Stimulated activated naive CD8-positive, alpha-beta T cell treated with anti-CD3 and anti-CD28 coated beads, Interleukin-15, Interleukin-2, amounts not matched to agents 100 U/mL and 50 U/mL, for 24 hours (primary cell): Measurements from ENCODE around the gene KCTD10.
A peak's percentile ranks its signal among the peaks of the same experiment; 100 is the strongest.
"Not testable (repeated sequence)": the region's sequence is repeated elsewhere in the genome, so short reads cannot be mapped to it uniquely, and the experiment has no call there.

Experiments
- ATAC-seq: fragments of 150-1000 bp; cut with Tn5 transposase; one replicate; pipeline ENCODE4 v1.10.0; 2021
- DNase-seq: peaks from one replicate; pipeline ENCODE4 v3.0.0; 2021

Gene KCTD10

DNA sequence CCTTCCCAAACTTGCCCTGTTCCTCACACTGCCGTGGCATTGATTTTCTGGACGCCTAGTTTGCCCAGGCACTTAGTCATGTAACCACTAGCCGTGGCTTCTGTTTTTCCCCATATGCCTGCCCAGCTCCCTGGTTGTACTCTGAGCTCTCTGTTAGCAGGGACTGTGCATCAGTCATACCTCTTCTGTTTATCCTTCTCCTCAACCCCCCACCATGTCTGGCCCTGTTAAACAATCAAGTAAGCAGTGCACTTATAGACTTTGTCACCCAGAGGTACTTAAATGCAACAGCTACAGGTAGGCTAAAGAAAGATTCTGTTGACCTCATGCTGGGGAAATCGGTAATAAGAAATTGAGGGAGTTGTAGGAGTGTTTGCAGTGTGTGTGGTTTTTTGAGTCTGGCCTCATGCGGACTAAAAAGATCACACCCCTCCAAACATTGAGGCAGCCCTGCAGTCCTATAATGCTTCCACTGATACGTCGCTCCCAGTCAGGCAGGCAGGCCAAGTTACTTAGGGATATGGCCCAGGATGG lies 17.3 kb upstream of the KCTD10 start:
- DNase-seq (no peak), ATAC-seq (no peak)

DNA sequence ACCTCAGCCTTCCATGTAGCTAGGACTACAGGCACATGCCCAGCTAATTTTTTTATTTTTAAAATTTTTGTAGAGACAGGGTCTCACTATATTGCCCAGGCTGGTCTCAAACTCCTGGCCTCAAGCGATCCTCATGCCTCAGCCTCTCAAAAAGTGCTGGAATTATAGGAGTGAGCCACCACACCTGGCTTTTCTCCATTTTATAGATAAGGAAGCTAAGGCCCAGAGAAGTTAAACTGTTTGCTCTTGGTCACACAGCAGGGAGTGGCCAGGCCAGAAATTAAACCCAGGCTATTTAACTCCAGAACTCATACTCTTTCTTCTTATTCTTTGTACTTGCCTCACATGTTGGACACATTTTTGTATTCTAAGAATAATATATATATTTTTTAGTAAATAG lies 16.8 kb upstream of the KCTD10 start:
- no peak for ATAC-seq

DNA sequence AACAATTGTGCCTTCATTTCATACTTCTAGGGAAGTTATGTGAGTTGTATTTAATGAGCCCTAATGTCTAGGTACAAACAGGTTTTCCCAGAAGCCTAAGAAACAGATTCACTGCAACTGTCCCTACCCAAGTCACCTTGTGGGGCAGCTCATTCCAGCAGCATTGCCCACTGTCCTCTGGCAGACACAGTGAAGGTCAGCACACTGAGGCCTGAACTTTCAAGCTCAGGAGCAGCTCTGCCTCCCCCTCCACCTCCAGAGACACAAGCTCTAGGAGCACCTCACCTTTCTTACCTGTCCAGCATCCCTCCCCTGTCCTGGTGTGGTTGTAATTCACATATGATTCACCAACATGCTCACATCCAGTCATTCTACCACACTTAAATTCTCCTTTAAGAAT lies 16.0 kb upstream of the KCTD10 start:
- no peak for DNase-seq
- no peak for ATAC-seq

More for the DNA sequence above, 16.8 kb upstream of the KCTD10 start:
- DNase-seq: no peak

DNA sequence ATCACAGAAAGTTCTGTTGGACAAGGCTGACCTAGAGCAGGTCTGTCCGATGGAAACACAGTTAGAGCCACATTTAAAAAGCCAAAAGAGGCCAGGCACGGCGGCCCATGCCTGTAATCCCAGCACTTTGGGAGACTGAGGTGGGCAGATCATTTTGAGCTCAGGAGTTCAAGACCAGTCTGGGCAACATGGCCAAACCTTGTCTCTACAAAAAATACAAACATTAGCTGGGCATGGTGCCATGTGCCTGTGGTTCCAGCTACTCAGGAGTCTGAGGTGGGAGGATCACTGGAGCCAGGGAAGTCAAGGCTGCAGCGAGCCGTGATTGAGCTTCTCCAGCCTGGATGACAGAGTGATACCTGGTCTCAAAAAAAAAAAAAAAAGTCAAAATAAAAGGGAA lies 15.3 kb upstream of the KCTD10 start:
- ATAC-seq (no peak), DNase-seq (no peak)

DNA sequence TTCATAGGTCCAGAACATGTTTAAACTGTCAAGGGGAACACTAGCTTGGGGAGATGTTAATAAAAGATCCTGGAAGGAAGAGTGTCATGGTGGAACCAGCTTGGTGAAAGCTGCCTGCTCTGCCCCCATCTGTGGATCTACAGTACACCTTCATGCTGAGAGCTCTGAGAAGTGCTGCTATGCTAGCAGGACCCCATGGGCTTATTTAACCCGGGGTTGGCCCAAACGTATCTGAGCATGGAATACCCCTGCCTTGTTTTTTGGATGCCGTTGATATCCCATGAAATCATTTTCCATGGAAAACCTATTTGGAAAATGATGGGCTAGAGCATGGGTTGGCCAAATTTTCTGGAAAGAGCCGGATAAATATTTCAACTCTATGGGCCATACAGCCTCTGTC lies 14.6 kb upstream of the KCTD10 start:
- DNase-seq (no peak), ATAC-seq (no peak)

DNA sequence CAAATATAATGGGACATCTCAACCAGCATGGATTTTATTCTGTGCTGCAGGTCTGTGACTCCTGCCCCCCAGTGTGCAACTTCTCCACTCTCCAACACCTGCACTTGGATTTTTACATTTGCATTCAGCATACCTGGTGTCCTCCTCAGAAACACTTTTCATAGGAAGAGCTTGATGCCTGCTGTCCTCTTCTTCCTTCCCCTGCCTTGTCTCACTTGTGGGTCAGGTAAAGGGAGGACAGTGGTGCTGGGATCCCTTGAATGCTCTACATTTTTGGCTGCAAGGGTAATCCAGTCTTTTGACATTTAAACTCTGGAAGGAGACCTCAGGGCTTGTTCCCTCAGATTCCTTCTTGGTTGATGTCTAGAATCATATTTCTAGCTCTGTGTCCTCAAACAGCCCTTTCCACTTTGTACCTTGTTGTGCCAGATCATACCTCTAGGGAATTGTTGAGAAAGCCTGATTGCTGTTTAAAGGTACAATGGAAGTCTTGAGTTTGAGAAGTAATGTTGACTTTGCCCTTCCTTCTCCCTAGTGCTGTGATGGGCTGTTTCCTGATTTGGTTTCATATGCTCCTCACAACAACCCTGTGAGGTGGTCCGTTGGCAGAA lies 13.0 kb upstream of the KCTD10 start:
- no peak for DNase-seq

DNA sequence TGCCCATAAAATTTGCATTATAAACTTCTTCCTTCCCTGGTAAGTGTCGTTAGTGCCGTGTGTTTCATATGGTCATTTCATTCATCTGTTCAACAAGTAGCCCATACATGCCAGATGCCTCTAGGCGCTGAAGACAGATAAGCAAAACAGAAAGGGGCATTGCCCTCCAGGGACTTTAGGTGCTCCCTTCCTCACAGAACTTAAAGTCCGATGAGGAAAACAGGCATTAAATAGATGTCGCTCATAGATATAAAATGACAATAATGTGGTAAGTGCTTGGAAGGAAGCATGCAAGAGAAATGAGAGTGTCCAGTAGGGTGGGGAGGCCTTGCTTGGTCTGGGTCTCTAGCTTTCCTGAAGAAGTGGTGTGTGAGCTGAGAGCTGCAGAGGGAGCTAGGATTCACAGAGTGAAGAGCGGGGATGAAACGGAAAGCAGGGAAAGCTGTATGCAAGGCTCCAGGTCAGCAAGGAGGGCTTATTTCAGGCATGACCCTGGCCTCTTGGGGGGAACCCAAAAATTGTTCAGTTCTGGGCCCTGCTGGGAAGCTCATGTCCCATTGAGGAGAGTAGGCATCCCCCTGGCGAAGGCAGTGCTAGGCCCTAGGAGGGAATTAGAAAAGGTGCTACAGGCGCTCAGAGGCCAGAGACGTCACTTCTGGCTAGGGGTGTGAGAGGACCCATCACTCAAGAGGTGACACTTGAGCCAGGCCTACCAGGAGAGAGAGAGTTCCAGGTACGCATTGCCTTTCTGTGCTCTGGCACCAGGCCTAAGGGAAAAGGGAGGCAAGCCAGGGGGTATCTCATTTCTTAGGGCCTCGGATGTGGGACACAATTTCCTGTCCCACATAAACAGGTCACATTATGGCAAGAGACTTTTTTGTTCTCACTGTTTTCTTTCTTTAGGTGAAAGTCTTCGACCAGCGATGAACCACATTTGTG lies 12.2 kb upstream of the KCTD10 start:
- DNase-seq: no peak
- ATAC-seq: no peak

More for the DNA sequence above, 13.0 kb upstream of the KCTD10 start:
- no peak for ATAC-seq

DNA sequence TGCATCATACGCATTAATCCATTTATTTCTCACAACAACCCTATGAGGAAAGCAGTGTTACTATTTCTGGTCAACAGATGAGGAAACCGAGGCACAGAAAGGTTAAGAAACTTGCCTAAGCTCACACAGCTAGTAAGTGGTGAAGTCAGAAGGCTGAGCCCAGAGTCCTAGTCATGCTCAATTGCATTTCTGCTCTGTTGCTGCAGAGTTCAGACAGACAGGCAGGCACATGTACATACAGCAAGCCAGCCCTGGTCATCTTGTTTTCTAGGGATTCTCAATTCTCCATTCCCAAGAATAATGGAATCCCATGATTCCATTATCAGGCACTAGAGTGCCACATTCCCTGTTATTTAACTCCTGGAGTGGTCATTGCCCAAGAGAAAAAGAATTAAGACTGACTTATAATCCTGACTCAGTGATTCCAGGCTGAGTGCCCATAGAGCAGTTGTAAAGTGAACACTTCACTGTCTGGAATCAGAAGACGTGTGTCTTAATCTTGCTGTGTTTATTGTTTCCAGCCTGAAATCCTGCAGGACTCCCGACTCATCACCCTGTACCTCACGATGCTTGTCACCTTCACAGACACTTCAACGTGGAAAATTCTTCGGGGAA lies 11.1 kb upstream of the KCTD10 start:
- ATAC-seq (no peak), DNase-seq (no peak)

DNA sequence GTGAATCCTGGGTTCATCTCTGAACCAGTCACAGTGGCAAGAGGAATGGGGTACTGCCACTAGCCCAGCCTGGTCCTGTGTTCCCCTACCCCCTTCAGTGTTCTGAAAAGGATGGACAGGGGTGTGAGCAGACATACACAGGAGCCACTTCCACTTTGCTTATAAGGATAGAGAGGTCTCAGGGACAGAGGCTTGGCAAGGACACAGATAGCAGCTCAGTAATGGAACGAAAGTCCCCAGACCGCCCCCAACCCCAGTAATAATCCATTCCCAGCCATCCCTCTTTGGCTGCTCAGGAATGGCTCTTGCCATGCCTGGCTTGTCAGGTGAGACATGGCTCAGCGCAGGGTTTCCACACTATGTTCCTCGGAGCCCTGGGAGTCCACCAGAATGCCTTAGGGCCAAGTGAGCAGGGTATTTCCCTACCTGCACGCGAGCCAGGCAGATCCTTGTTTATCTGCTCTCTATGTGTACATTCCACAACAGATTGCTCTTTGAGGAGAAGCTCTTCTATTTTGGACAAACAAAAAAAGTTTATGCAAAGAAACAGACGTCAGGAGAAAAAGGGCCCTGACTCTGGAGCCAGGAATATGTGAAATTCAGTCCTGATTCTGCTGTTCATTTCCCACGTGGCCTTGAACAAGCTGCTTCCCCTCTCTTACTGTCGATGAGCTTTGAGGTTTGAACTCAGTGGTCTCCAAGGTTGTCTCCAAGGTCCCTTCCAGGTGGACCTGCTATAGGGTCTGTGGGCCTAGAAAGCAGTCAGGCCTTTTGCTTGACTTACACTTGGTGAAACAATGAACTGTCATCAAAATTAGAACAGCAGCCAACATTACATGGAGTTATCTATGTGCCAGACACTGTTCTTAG lies 10.3 kb upstream of the KCTD10 start:
- no peak for ATAC-seq
- no peak for DNase-seq

DNA sequence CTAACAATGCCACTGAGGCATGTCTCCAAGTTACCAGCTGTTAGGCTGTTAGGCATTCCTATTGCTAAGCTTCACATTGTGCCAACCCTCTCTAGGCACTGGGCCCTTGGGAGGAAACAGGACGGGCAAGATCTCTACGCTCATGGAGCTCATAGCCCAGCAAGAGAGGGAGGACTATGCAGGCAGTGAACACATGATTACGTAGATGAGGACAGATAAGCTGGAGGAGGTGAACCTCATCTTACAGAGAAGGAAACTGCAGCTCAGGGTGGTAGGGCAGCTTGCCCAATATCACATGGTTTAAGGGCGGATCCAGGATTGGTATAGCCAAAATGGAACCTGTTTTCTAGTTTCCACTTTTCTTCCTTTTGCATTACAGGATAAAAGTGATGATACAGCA lies 8.1 kb upstream of the KCTD10 start:
- no peak for ATAC-seq
- DNase-seq: no peak

DNA sequence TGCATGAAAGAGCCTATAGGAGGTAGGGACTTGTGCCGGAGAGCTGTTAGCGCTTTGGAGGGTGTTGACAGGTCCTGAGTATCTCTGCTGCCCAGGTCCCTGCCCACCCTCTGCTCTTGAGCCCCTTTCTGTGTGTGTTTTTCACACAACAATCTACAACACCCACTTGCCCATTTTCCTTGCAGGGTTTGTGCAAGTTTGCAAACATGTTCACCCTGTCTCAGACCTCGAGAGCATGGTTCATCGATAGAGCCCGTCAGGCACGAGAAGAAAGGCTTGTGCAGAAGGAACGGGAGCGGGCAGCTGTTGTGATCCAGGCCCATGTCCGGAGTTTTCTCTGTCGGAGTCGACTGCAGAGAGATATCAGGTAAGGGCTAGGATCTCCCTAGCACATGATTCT lies 6.2 kb upstream of the KCTD10 start:
- ATAC-seq (no peak), DNase-seq (no peak)

DNA sequence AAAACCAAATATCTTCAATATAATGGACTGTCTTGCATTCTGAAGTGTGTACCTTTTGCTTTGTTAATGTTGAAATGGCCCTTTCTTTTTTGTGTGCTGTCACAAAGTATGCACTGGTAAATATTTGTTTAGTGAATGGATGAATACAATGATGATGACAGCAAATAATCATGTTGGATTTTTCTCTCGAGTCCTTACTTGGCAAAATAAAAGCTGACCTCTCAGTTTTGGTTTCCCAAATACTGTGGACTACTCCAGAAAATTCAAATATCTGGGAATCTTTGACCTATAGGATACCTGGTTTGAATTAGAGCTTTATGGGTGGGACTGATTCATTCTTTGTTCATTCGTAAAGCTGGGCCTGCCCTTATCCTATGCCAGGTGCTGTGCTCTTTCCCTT lies 5.8 kb upstream of the KCTD10 start:
- ATAC-seq: no peak
- DNase-seq: no peak

DNA sequence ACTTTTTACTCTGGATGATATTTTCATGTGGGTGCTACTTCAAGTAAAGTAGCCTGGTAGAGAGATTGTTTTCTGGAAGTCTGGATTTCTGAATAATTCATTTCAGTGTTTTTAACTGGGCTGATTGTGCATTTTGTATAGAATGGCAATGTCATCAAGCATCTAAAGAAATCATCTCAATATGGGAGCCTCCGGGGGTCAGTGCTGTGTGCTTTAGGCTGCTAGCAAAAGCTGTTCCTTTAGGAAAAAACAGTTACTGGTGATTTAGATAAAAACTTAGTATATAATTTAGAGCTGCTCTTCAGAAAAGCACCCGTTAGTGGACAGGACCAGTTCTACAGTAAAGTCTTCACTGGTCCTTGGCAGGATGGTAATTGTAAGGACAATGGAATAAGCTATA lies 5.4 kb upstream of the KCTD10 start:
- DNase-seq: no peak
- ATAC-seq: no peak

DNA sequence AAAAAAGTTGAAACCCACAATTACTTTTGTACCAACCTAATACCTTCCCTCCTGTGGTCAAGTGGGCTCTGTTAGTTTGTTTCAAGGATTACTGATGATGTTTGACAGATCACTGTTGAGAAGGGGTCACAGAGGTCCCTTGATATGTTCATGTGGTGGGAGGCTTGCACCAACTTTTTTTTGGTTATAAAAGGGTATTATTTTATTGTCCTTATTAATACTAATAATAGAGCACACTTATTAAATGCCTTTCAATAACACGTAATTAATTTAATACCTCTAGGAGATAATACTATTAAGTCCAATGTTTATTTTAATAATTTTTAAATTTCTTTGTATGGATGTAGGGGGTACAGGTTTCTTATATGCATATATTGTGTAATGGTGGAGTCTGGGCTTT lies 4.8 kb upstream of the KCTD10 start:
- no peak for DNase-seq
- no peak for ATAC-seq

DNA sequence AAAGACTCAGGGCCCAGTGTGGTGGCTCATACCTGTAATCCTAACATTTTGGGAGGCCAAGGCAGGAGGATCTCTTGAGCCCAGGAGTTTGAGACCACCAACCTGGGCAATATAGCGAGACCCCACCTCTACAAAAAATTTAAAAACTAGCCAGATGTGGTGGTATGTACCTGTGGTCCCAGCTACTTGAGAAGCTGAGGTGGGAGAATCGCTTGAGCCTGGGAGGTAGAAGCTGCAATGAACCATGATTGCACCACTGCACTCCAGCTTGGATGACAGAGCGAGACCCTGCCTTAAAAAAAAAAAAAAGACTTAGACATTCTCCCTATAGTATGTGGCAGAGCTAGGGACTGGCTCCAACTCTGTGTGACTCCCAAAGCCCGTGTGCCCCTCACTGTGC lies 3.3 kb upstream of the KCTD10 start:
- DNase-seq (no peak), ATAC-seq (no peak)

DNA sequence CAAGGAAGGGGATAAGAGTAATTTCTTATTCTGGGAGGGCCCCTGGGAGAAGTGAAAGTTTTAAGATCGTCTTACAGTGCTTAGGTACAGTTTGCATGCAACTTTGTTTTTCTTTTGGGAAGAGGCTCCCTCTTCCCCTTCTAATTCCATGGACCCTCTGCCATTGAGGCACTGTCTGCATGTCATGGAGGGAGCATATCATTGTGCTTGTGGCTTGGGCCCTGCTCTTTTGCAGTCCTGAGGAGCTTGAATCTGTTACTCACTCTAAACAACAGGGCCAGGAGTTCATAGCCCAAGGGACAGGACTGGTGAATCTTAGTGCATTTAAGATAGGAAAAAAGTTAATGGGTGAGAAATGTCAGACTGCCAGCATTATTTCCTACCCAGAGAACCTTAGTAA lies 2.7 kb upstream of the KCTD10 start:
- ATAC-seq: no peak
- no peak for DNase-seq

DNA sequence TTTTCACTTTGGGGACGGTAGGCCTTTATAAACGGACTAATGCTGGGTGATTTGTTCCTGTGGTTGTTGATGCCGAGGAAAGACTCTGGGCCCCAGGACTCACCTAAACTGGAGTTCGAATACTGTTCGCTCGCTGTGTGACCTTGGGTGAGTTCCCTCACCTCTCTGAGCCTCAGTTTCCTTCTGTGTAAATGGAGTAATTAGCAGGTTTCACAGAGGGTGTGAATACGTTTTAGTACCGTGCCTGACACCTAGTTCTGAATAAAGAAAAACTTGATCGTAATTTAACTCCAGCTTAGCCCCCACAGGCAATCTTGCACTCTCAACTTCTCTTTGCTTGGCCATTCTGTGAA lies 839 bp upstream of the KCTD10 start:
- no peak for DNase-seq
- no peak for ATAC-seq

DNA sequence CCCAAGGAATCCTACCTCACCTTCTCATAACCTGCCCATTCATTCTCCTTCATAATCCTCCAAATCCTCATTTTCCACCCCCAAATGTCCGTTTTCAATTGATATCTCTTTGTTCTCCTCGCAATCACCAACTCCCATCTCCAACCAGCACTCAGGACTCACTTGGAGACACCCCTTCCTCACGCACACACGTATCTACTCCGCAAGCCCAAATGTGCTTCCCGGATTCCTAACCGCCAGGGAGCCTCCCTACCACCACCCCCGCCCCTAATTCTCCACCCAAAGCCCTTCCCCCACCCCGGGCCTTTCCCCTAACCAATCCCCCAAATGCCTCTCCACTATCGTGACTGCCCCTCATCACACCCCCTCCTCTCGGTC lies 304 bp downstream of the KCTD10 start:
- ATAC-seq: no peak
- DNase-seq: no peak

DNA sequence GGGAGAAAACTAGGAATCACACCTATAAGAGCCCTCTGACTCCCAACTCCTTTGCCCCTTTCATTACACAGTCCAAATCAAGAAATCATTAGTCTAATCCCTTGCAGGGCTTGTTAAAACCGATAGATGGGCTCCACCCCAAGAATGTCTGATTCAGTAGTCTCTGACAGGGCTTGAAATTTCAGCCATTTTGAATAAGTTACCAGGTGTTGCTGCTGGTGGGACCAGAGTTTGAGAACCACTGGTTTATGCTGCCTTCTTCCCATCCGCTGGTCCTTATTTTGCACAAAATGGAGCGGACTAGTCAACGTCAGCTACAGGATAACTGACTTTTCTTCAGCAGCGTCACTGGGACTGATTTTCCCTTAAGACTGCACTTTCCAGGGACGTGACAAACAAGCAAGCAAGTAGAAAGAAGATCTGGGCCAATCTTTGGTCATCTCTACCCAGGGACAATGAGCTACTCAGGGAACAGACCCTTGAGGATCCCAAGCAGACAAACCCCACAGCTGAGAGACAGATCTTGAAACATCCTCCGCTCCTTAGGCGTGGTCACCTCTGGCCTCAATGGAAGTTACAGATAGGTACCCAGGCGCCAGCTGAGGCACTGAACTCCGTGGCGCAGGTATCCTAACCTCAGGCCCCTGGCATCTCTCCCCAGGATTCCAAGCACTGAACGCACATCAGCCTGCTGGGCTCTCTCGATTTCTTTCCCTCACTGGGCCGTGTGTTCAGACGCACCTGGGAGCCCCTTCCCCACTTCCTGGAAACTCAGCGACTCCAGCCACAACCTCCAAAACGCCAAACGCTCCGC lies 900 bp downstream of the KCTD10 start:
- ATAC-seq: no peak
- DNase-seq: peak; percentile 7

DNA sequence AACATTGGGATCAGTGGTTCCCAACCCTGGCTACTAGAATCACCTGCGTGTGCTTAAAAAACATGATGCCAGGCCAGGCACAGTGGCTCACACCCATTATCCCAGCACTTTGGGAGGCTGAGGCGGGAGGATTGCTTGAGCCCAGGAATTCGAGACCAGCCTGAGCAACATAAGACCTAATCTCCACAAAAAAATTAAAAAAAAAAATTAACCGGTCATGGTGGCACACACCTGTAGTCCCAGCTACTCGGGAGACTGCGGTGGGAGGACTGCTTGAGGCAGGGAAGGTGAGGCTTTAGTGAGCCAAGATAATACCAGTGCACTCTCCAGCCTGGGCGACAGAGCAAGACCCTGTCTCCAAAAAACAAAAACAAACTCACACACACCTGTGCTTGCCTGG lies 2.0 kb downstream of the KCTD10 start:
- ATAC-seq (no peak), DNase-seq (no peak)

DNA sequence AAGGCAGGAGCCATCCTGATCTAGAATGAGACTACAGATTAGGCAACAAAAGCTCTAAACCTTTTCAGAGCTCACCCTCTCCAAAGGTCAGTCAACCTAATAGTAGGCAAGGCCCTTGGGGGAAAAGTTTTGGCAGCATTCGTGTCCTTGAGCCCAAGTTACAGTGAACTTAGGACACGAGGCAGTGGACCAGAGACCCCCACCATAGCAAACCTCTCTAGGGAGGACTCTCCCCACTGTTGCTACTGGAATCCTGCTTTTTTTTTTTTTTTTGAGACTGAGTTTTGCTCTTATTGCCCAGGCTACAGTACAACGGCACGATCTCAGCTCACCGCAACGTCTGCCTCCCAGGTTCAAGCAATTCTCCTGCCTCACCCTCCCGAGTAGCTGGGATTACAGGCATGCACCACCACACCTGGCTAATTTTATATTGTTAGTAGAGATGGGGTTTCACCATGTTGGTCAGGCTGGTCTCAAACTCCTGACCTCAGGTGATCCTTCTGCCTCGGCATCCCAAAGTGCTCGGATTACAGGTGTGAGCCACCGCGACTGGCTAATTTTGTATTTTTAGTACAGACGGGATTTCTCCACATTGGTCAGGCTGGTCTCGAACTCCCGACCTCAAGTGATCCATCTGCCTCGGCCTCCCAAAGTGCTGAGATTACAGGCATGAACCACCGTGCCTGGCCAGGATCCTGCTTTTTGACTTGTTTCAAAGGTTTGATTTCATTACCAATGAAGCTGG lies 3.4 kb downstream of the KCTD10 start:
- not testable (repeated sequence) for ATAC-seq, DNase-seq
